HL-60 (cell line): Measurements from ENCODE around the gene SZRD1.
"Not testable (repeated sequence)": the region's sequence is repeated elsewhere in the genome, so short reads cannot be mapped to it uniquely, and the experiment has no call there.

Experiments
- DNase-seq, 2 experiments: peaks; one replicate each; pipeline ENCODE4 v3.0.0-alpha.2; 2010 to 2020; ENCODE audit warnings: low read depth in 1 of 2, low spot score in 1 of 2
- H3K27ac ChIP-seq: fragments of 250-450 bp; sonication (Bioruptor Pico); replicated peaks from 2 replicates; pipeline ENCODE4 v1.5.1; 2020; ENCODE audit warnings: mild to moderate bottlenecking, moderate library complexity
- H3K27me3 ChIP-seq: fragments of 250-450 bp; sonication (Bioruptor Pico); 2 replicates; pipeline ENCODE4 v1.5.1; 2021; ENCODE audit warnings: mild to moderate bottlenecking, moderate library complexity; ENCODE audit not compliant: insufficient read depth, poor library complexity, severe bottlenecking
- H3K4me3 ChIP-seq: replicated peaks from 2 replicates; pipeline ENCODE4 v1.5.1; 2011; ENCODE audit warnings: mild to moderate bottlenecking, control low read depth, low read length; ENCODE audit not compliant: insufficient read depth
- GABPA ChIP-seq: IDR thresholded peaks from 2 replicates; pipeline ENCODE4 v1.6.1; 2012; ENCODE audit warnings: low read depth
- POLR2AphosphoS5 ChIP-seq: IDR thresholded peaks from 2 replicates; pipeline ENCODE4 v1.6.1; 2012; ENCODE audit warnings: low read depth
- SPI1 ChIP-seq: IDR thresholded peaks from 2 replicates; pipeline ENCODE4 v1.6.1; 2012; ENCODE audit warnings: low read depth, mild to moderate bottlenecking, borderline replicate concordance
- TF ChIP-seq, protein P1 (sequence below): IDR thresholded peaks from 2 replicates; pipeline ENCODE4 v1.6.1; 2012; ENCODE audit warnings: low read depth; ENCODE audit not compliant: insufficient replicate concordance
- TF ChIP-seq, protein P2 (sequence below): IDR thresholded peaks from one replicate; pipeline ENCODE4 v1.5.1; 2011; ENCODE audit warnings: low read length, control low read depth, inconsistent platforms; ENCODE audit not compliant: insufficient read depth

SZRD1 gene

DNA sequence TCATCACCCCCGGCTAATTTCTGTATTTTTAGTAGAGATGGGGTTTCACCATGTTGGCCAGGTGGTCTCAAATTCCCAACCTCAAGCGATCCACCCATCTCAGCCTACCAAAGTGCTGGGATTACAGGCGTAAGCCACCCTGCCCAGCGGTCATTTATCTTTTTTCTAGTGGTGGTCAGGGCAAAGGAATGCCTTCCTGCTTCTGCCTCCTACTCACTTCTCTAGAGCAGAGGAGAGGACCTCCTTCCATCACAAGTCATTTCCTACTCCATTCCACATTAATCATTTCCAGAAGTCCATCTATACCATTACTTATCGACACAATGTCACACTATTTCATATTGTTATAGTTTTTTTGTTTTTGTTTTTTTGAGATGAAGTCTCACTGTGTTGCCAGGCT lies 28.1 kb upstream of the SZRD1 start:
- no peak overlapping the region for H3K27ac ChIP-seq
- TF ChIP-seq GABPA: no peak
- no peak for TF ChIP-seq POLR2AphosphoS5
- TF ChIP-seq, protein P1, sequence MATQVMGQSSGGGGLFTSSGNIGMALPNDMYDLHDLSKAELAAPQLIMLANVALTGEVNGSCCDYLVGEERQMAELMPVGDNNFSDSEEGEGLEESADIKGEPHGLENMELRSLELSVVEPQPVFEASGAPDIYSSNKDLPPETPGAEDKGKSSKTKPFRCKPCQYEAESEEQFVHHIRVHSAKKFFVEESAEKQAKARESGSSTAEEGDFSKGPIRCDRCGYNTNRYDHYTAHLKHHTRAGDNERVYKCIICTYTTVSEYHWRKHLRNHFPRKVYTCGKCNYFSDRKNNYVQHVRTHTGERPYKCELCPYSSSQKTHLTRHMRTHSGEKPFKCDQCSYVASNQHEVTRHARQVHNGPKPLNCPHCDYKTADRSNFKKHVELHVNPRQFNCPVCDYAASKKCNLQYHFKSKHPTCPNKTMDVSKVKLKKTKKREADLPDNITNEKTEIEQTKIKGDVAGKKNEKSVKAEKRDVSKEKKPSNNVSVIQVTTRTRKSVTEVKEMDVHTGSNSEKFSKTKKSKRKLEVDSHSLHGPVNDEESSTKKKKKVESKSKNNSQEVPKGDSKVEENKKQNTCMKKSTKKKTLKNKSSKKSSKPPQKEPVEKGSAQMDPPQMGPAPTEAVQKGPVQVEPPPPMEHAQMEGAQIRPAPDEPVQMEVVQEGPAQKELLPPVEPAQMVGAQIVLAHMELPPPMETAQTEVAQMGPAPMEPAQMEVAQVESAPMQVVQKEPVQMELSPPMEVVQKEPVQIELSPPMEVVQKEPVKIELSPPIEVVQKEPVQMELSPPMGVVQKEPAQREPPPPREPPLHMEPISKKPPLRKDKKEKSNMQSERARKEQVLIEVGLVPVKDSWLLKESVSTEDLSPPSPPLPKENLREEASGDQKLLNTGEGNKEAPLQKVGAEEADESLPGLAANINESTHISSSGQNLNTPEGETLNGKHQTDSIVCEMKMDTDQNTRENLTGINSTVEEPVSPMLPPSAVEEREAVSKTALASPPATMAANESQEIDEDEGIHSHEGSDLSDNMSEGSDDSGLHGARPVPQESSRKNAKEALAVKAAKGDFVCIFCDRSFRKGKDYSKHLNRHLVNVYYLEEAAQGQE: no peak
- no peak for TF ChIP-seq SPI1
- TF ChIP-seq, protein P2, sequence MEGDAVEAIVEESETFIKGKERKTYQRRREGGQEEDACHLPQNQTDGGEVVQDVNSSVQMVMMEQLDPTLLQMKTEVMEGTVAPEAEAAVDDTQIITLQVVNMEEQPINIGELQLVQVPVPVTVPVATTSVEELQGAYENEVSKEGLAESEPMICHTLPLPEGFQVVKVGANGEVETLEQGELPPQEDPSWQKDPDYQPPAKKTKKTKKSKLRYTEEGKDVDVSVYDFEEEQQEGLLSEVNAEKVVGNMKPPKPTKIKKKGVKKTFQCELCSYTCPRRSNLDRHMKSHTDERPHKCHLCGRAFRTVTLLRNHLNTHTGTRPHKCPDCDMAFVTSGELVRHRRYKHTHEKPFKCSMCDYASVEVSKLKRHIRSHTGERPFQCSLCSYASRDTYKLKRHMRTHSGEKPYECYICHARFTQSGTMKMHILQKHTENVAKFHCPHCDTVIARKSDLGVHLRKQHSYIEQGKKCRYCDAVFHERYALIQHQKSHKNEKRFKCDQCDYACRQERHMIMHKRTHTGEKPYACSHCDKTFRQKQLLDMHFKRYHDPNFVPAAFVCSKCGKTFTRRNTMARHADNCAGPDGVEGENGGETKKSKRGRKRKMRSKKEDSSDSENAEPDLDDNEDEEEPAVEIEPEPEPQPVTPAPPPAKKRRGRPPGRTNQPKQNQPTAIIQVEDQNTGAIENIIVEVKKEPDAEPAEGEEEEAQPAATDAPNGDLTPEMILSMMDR: no peak
- no peak for DNase-seq
- H3K4me3 ChIP-seq: no peak overlapping the region
- H3K27me3 ChIP-seq: no peaks in the 10 kb centered on the region

DNA sequence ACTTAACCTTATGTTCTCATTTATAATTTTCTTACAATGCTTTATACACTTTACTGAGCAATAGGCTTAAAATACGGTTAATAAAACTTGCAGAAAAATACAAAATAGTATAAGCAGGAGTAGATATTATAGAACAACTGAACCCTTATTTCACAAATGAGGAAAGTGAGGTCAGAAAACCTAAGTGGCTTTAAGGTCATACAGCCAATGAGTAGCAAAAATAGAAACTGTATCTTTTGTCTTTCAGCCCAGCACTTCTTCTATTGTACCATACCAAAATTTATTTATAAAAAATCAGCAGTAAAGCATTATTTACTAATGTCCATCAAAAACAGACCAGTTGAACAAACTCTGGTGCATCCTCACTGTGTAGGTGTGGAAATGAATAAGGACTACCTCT lies 26.4 kb upstream of the SZRD1 start:
- Histone ChIP-seq H3K27me3 (no peaks in the 10 kb centered on the region), H3K4me3 (no peak overlapping the region), H3K27ac (no peak overlapping the region)
- TF ChIP-seq, protein P2: no peak
- no peak for TF ChIP-seq GABPA
- no peak for TF ChIP-seq POLR2AphosphoS5
- no peak for TF ChIP-seq SPI1
- TF ChIP-seq, protein P1: no peak
- DNase-seq: no peak

DNA sequence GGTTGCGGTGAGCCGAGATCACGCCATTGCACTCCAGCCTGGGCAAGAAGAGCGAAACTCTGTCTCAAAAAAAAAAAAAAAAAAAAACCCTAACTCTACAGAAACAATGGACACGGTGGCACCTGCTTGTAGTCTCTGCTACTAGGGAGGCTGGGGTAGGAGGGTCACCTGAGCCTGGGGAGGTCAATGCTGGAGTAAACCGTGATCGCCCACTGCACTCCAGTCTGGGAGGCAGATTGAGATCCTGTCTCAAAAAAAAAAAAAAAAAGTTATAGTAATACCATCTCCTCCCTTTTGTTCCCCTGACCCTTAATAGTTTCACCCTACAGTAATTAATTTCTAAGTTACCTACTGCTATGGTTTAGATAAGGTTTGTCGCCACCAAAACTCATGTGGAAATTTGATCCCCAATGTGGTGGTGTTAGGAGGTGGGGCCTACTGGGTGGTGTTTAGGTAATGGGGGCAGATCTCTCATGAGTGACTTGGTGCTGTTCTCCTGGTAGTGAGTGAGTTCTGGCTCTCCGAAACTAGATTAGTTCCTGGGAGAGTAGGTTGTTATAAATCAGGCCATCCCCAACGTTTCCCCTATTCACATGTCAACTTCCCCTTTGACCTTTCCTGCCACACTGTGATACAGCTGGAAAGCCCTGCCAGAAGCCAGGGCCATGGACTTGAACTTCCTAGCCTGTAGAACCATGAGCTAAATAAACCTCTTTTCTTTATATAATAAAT lies 24.5 kb upstream of the SZRD1 start:
- Histone ChIP-seq H3K27me3 (no peaks in the 10 kb centered on the region), H3K4me3 (no peak overlapping the region), H3K27ac (no peak overlapping the region)
- peak in 1 of 2 experiments; percentile 16 for DNase-seq
- no peak for TF ChIP-seq POLR2AphosphoS5
- TF ChIP-seq, protein P1: no peak
- TF ChIP-seq GABPA: no peak
- TF ChIP-seq, protein P2: no peak
- no peak for TF ChIP-seq SPI1

DNA sequence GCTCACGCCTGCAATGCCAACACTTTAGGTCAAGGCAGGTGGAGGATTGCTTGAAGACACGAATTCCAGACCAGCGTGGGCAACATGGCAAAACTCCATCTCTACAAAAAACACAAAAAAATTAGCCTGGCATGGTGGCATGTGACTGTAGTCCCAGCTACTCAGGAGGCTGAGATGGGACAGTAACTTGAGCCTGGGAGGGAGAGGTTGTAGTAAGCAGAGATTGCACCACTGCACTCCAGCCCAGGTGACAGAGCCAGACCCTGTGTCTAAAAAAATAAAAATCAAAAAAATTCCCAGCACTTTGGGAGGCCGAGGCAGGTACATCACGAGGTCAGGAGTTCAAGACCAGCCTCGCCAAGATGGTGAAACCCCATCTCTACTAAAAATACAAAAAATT lies 23.8 kb upstream of the SZRD1 start:
- not testable (repeated sequence) for H3K4me3 ChIP-seq, H3K27ac ChIP-seq, DNase-seq, H3K27me3 ChIP-seq
